K562 (cell line): ENCODE results near the gene PSMD9. TPM values are rescaled to one million over a fixed set of nuclear protein-coding genes. Genes with fewer than 3 reads are reported as not detected.

Experiments used
- CBX2 ChIP-seq: fragments of 200-600 bp; sonication (generic); IDR thresholded peaks from one replicate; pipeline ENCODE4 v1.6.1; 2012; ENCODE audit warnings: mild to moderate bottlenecking, low read length, inconsistent platforms; ENCODE audit not compliant: insufficient read depth, poor library complexity, severe bottlenecking
- CHD1 ChIP-seq: fragments of 200-600 bp; sonication (generic); IDR thresholded peaks from one replicate; pipeline ENCODE4 v1.6.1; 2012; ENCODE audit warnings: mild to moderate bottlenecking, moderate library complexity, low read length, inconsistent platforms
- CREBBP ChIP-seq: IDR thresholded peaks from one replicate; pipeline ENCODE4 v1.6.1; 2012; ENCODE audit warnings: low read depth, mild to moderate bottlenecking, control low read depth, inconsistent platforms, low read length
- ERF ChIP-seq: fragments of 450-650 bp; formaldehyde crosslinking; IDR thresholded peaks from 2 replicates; pipeline ENCODE4 v1.4.0; 2020; ENCODE audit warnings: mild to moderate bottlenecking, mixed read lengths
- MEIS2 ChIP-seq: fragments of 450-650 bp; IDR thresholded peaks from 2 replicates; pipeline ENCODE4 v1.6.1; 2014; ENCODE audit warnings: mild to moderate bottlenecking; ENCODE audit not compliant: partially characterized antibody
- polyA plus RNA-seq, 8 experiments: library from polyadenylated mRNA; depleted of rRNA in 4 of 8; stranded (reverse) in 5 of 8; unstranded in 3 of 8; fragments of >200 nt; fragmentation: Nextera tagmentation in 2 of 8; fragmentation: Illumina TruSeq in 1 of 8; extraction: Ambion mirVana in 2 of 8; extraction: Trizol in 1 of 8; gene quantifications; 2 replicates each; pipeline versions ENCODE4 v1.2.1 to v1.2.3, GENCODE V29; 2011 to 2014; ENCODE audit warnings: inconsistent platforms in 1 of 8, missing spikeins in 1 of 8
- total RNA-seq, 7 experiments: library from RNA; depleted of rRNA in 6 of 7; stranded (reverse); fragments of >200 nt in 6 of 7; fragmentation: Illumina TruSeq in 2 of 7; extraction: Trizol in 2 of 7; gene quantifications; 2 replicates each; pipeline versions ENCODE4 v1.2.1 to v1.2.3, GENCODE V29; 2011 to 2021; ENCODE audit warnings: low replicate concordance in 1 of 7
- TF ChIP-seq, protein P1 (sequence below), 2 experiments: IDR thresholded peaks in 1 of 2; conservative IDR thresholded peaks in 1 of 2; 2 replicates each; pipeline ENCODE4 v1.6.1; 2016; ENCODE audit warnings: low read depth in 2 of 2, mild to moderate bottlenecking in 1 of 2, missing compliant biosample characterization in 1 of 2, missing genetic modification characterization in 1 of 2, moderate library complexity in 1 of 2
- TF ChIP-seq, protein P2 (sequence below): fragments of 250-450 bp; sonication (Bioruptor Pico); IDR thresholded peaks from 2 replicates; pipeline ENCODE4 v1.8.0; 2021; ENCODE audit warnings: moderate library complexity, mild to moderate bottlenecking, inconsistent platforms
- TF ChIP-seq, protein P3 (sequence below), 2 experiments: fragments of 450-650 bp; IDR thresholded peaks; 2 replicates each; pipeline ENCODE4 v1.6.1; 2018; ENCODE audit warnings: mild to moderate bottlenecking in 2 of 2, low read depth in 1 of 2; ENCODE audit not compliant: partially characterized antibody in 2 of 2
- TF ChIP-seq, protein P4 (sequence below): fragments of 450-650 bp; IDR thresholded peaks from 2 replicates; pipeline ENCODE4 v1.6.1; 2018; ENCODE audit warnings: mild to moderate bottlenecking, low read depth; ENCODE audit not compliant: partially characterized antibody

PSMD9 gene
- total and polyA plus RNA-seq, 9 of the 15 experiments (the other 6 are each of a cell fraction or from before 2014, with no cell fraction given) = 12.2 to 143 (median 61.3) TPM

DNA sequence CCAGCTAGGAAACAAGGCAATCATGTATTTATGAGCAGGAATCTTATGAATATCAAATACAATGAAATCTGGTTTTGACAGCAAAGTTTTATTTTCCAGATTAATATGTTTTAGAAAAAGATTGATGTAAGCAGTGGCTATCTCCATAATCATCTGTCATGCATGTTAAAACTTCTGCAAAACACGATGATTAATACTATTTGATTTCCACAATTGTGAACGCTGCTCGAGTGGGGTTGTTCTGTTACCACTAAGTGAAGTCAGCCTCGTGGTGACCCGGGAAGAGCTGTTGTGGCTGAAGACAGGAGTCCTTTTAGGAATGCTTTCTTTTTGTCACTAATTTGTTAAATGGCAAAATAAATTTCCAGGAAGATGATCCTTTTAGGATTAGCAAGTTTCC lies 39.2 kb downstream of the PSMD9 start (continued):
- TF ChIP-seq, protein P1, sequence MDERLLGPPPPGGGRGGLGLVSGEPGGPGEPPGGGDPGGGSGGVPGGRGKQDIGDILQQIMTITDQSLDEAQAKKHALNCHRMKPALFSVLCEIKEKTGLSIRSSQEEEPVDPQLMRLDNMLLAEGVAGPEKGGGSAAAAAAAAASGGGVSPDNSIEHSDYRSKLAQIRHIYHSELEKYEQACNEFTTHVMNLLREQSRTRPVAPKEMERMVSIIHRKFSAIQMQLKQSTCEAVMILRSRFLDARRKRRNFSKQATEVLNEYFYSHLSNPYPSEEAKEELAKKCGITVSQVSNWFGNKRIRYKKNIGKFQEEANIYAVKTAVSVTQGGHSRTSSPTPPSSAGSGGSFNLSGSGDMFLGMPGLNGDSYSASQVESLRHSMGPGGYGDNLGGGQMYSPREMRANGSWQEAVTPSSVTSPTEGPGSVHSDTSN (CRISPR knock-in tag; IDR thresholded peaks at IDR 0.05; ENCODE audit: low read depth) = no peak
- TF ChIP-seq, protein P1 (tag; conservative IDR thresholded peaks at IDR 0.05; ENCODE audit: low read depth) = 0 out of 2 replicates have a peak, but pooled peaks have one; percentile 4
- TF ChIP-seq CBX2 (no peak), ERF (CRISPR knock-in tag) (no peak), MEIS2 (peak; percentile 26), CREBBP (no peak), CHD1 (no peak)
- TF ChIP-seq, protein P2, sequence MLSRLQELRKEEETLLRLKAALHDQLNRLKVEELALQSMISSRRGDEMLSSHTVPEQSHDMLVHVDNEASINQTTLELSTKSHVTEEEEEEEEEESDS (CRISPR knock-in tag) = no peak
- TF ChIP-seq, protein P3, sequence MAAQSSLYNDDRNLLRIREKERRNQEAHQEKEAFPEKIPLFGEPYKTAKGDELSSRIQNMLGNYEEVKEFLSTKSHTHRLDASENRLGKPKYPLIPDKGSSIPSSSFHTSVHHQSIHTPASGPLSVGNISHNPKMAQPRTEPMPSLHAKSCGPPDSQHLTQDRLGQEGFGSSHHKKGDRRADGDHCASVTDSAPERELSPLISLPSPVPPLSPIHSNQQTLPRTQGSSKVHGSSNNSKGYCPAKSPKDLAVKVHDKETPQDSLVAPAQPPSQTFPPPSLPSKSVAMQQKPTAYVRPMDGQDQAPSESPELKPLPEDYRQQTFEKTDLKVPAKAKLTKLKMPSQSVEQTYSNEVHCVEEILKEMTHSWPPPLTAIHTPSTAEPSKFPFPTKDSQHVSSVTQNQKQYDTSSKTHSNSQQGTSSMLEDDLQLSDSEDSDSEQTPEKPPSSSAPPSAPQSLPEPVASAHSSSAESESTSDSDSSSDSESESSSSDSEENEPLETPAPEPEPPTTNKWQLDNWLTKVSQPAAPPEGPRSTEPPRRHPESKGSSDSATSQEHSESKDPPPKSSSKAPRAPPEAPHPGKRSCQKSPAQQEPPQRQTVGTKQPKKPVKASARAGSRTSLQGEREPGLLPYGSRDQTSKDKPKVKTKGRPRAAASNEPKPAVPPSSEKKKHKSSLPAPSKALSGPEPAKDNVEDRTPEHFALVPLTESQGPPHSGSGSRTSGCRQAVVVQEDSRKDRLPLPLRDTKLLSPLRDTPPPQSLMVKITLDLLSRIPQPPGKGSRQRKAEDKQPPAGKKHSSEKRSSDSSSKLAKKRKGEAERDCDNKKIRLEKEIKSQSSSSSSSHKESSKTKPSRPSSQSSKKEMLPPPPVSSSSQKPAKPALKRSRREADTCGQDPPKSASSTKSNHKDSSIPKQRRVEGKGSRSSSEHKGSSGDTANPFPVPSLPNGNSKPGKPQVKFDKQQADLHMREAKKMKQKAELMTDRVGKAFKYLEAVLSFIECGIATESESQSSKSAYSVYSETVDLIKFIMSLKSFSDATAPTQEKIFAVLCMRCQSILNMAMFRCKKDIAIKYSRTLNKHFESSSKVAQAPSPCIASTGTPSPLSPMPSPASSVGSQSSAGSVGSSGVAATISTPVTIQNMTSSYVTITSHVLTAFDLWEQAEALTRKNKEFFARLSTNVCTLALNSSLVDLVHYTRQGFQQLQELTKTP (IDR thresholded peaks at IDR 0.05; ENCODE audit: low read depth in 1 of 2, partially characterized antibody in 2 of 2) = no peak
- TF ChIP-seq, protein P4, sequence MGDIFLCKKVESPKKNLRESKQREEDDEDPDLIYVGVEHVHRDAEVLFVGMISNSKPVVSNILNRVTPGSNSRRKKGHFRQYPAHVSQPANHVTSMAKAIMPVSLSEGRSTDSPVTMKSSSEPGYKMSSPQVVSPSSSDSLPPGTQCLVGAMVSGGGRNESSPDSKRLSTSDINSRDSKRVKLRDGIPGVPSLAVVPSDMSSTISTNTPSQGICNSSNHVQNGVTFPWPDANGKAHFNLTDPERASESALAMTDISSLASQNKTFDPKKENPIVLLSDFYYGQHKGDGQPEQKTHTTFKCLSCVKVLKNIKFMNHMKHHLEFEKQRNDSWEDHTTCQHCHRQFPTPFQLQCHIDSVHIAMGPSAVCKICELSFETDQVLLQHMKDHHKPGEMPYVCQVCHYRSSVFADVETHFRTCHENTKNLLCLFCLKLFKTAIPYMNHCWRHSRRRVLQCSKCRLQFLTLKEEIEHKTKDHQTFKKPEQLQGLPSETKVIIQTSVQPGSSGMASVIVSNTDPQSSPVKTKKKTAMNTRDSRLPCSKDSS = no peak
